Mucosa of descending colon (tissue), 3 donors: ENCODE measurements around the gene TM9SF2. TPM values are rescaled to one million over a fixed set of nuclear protein-coding genes. Genes with fewer than 3 reads are reported as not detected.

ENCODE experiments used
- ATAC-seq: fragments of 200-7000 bp; cut with Tn5 transposase; one replicate; pipeline ENCODE4 v1.9.1; 2020; ENCODE audit warnings: mild to moderate bottlenecking, moderate library complexity
- DNase-seq, 3 donors: peaks; one replicate each; pipeline ENCODE4 v3.0.0-alpha.2; 2020
- H3K36me3 ChIP-seq: fragments of 200-600 bp; one replicate; pipeline ENCODE4 v1.8.0; 2021; ENCODE audit warnings: low read depth, mild to moderate bottlenecking
- H3K4me1 ChIP-seq: fragments of 200-600 bp; one replicate; pipeline ENCODE4 v1.8.0; 2021; ENCODE audit warnings: low read depth, mild to moderate bottlenecking
- H3K4me3 ChIP-seq: fragments of 200-600 bp; one replicate; pipeline ENCODE4 v1.8.0; 2021; ENCODE audit warnings: mild to moderate bottlenecking
- H3K9me3 ChIP-seq: fragments of 200-600 bp; one replicate; pipeline ENCODE4 v1.8.0; 2021; ENCODE audit warnings: mild to moderate bottlenecking
- CTCF ChIP-seq: fragments of 200-600 bp; IDR thresholded peaks from one replicate; pipeline ENCODE4 v1.8.0; 2022; ENCODE audit warnings: antibody characterized with exemption, mild to moderate bottlenecking
- intact Hi-C, 2 donors: fragments of 100-400 bp; cut with DNase I in 1 of 2; cut with micrococcal nuclease in 1 of 2; formaldehyde crosslinking; loops; one replicate each; pipeline versions ENCODE4 v1.11.0 to v1.11.1; 2022; cut with DNase I, micrococcal nuclease
- total RNA-seq, 3 donors: library from RNA; stranded (reverse); fragmentation: NEBNext Ultra II Directional in 2 of 3; extraction: Animal tissue kit (Norgen Biotek cat#: 25700) in 2 of 3; gene quantifications; one replicate each; pipeline versions ENCODE4 v1.2.1 to v1.2.4, GENCODE V29; 2021 to 2023
- donor health status: DM: no; HTN: no; CAD: no; lungs with moderate emphysema.
- donor health status: DM: no; HTN: no; CAD: no.
- donor health status: DM: no; HTN: yes; CAD: no.

Gene TM9SF2
- total RNA-seq, 3 donors from 2014 or later = 129 to 202 (median 200) TPM

- DNase-seq = no peak
- intact Hi-C loops = no loop called here
Observed at GRCh38 chr13:99585609-99586008, 84.3 kb downstream of the TM9SF2 start.

GRCh38 chr13:99587021-99587420, 85.7 kb downstream of the TM9SF2 start:
- no peak for TF ChIP-seq CTCF
- no peak for ATAC-seq
- intact Hi-C loops = no loop called here
- Histone ChIP-seq H3K9me3 (no peaks in the 10 kb centered on the region), H3K4me3 (no peak overlapping the region), H3K36me3 (no peaks in the 10 kb centered on the region), H3K4me1 (peaks cover 2% of the 10 kb centered on the region)
- no peak for DNase-seq

More at GRCh38 chr13:99585609-99586008, 84.3 kb downstream of the TM9SF2 start:
- peaks cover 2% of the 10 kb centered on the region for H3K4me1 ChIP-seq
- no peaks in the 10 kb centered on the region for H3K36me3 ChIP-seq
- ATAC-seq = no peak
- no peak for TF ChIP-seq CTCF
- no peaks in the 10 kb centered on the region for H3K9me3 ChIP-seq
- no peak overlapping the region for H3K4me3 ChIP-seq

DNA sequence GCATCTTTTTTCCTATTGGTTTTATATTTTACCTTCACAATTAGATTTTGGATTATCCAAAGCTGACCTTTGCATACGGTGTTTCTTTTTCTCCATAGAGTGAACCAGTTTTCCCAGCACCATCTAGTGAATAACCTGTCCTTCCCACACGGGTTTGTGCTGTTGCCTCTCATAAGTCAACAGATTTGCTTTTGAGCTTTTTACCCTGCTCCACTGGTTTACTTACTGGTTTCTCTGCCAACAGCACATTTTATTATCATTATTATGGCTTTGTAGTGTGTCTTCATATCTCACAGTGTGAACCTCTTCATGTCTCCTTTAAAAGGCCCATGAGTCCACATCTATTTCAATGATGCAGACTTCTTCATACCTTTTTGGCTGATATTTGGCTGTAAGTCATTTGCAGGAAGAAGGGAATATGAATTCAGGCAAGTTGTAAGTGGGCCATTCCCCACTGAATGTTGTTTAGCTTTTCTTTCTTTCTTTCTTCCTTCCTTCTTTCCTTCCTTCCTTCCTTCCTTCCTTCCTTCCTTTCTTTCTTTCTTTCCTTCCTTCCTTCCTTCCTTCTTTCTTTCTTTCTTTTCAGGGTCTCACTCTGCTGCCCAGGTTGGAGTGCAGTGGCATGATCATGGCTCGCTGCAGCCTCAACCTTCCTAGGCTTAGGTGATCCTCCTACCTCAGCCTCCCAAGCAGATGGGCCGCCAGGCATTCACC, 86.8 kb downstream of the TM9SF2 start:
- no peak for TF ChIP-seq CTCF
- Histone ChIP-seq H3K4me3 (no peak overlapping the region), H3K9me3 (no peaks in the 10 kb centered on the region), H3K36me3 (no peaks in the 10 kb centered on the region), H3K4me1 (peaks cover 2% of the 10 kb centered on the region)
- intact Hi-C loops = no loop called here
- ATAC-seq (no peak), DNase-seq (no peak)

- no peak for DNase-seq
- H3K9me3 ChIP-seq = no peaks in the 10 kb centered on the region
- no peak for TF ChIP-seq CTCF
- intact Hi-C loops = no loop called here
- H3K36me3 ChIP-seq = no peaks in the 10 kb centered on the region
- H3K4me1 ChIP-seq = peaks cover 2% of the 10 kb centered on the region
- no peak overlapping the region for H3K4me3 ChIP-seq
- no peak for ATAC-seq
Observed at GRCh38 chr13:99589575-99589974, 88.3 kb downstream of the TM9SF2 start.

GRCh38 chr13:99590519-99591011, 89.3 kb downstream of the TM9SF2 start:
- ATAC-seq (no peak), DNase-seq (no peak)

More at GRCh38 chr13:99590519-99591011, 89.3 kb downstream of the TM9SF2 start:
- Histone ChIP-seq H3K36me3 (no peaks in the 10 kb centered on the region), H3K9me3 (no peaks in the 10 kb centered on the region), H3K4me1 (peaks cover 2% of the 10 kb centered on the region), H3K4me3 (no peak overlapping the region)
- intact Hi-C loops = no loop called here
- TF ChIP-seq CTCF = no peak
